AG20443 (cell line): Measurements from ENCODE around the gene UBE2S.
"Not testable (repeated sequence)": the region's sequence is repeated elsewhere in the genome, so short reads cannot be mapped to it uniquely, and the experiment has no call there.

Experiments used
- DNase-seq: peaks from one replicate; pipeline ENCODE4 v3.0.0; 2012; ENCODE audit warnings: low spot score, mixed read lengths

UBE2S gene

GRCh38 chr19:55407550-55407799 lies at the start of gene UBE2S:
UBE2S (minus strand) TSS chr19:55407788; CDS start chr19:55407589, 199 bp downstream.
- not testable (repeated sequence) for DNase-seq

- DNase-seq: no peak
These were observed 48.8 kb upstream of the UBE2S start for GRCh38 chr19:55456347-55456746.

GRCh38 chr19:55455576-55456235 lies 48.1 kb upstream of the UBE2S start:
- DNase-seq: no peak

- DNase-seq: peak; percentile 68
These were observed 47.2 kb upstream of the UBE2S start for GRCh38 chr19:55454787-55455243.

- DNase-seq: no peak
These were observed 46.1 kb upstream of the UBE2S start for GRCh38 chr19:55453511-55454260.

GRCh38 chr19:55452749-55453346 lies 45.3 kb upstream of the UBE2S start:
- DNase-seq: peak; percentile 86

- no peak for DNase-seq
These were observed 44.6 kb upstream of the UBE2S start for GRCh38 chr19:55451965-55452748.

GRCh38 chr19:55451163-55451964 lies 43.8 kb upstream of the UBE2S start:
- no peak for DNase-seq

GRCh38 chr19:55449469-55449868 lies 41.9 kb upstream of the UBE2S start:
- no peak for DNase-seq

GRCh38 chr19:55448175-55448490 lies 40.5 kb upstream of the UBE2S start:
- not testable (repeated sequence) for DNase-seq

GRCh38 chr19:55447421-55448174 lies 40.0 kb upstream of the UBE2S start:
- DNase-seq: peak; percentile 77

- DNase-seq: no peak
These were observed 38.5 kb upstream of the UBE2S start for GRCh38 chr19:55446060-55446459.

GRCh38 chr19:55444646-55445045 lies 37.1 kb upstream of the UBE2S start:
- DNase-seq: no peak

GRCh38 chr19:55443824-55444480 lies 36.4 kb upstream of the UBE2S start:
- no peak for DNase-seq

GRCh38 chr19:55443045-55443823 lies 35.6 kb upstream of the UBE2S start, which contains the start of gene SHISA7:
SHISA7 (minus strand) TSS chr19:55443300; CDS start chr19:55442863, 437 bp downstream.
- DNase-seq: no peak

GRCh38 chr19:55442372-55442961 lies 34.9 kb upstream of the UBE2S start:
- DNase-seq: no peak

GRCh38 chr19:55441692-55442321 lies 34.2 kb upstream of the UBE2S start:
- no peak for DNase-seq

GRCh38 chr19:55441319-55441691 lies 33.7 kb upstream of the UBE2S start:
- DNase-seq: no peak
